ENCODE data around the gene HOXA9. TPM values are rescaled to one million over a fixed set of nuclear protein-coding genes. Genes with fewer than 3 reads are reported as not detected.

The HOXA9 gene
- total RNA-seq, 2 experiments from 2014 or later: not detected

GRCh38 chr7:27115221-27116026 lies 49.9 kb downstream of the HOXA9 start:
- H3K4me3 Mint-ChIP-seq: no peak overlapping the region
- no peak for ATAC-seq (ENCODE audit: low read depth)
- H3K27me3 Mint-ChIP-seq: peaks cover 11% of the 10 kb centered on the region
- no peaks in the 10 kb centered on the region for H3K36me3 Mint-ChIP-seq
- no peak overlapping the region for H3K27ac Mint-ChIP-seq
- H3K4me1 Mint-ChIP-seq: no peaks in the 10 kb centered on the region
- POLR2A ChIA-PET: no interaction called here
- no peak for DNase-seq
- no peaks in the 10 kb centered on the region for H3K9me3 Mint-ChIP-seq

- Mint-ChIP-seq H3K4me3 (no peak overlapping the region), H3K36me3 (no peaks in the 10 kb centered on the region), H3K27me3 (peaks cover 9% of the 10 kb centered on the region), H3K27ac (no peak overlapping the region), H3K9me3 (no peaks in the 10 kb centered on the region), H3K4me1 (no peaks in the 10 kb centered on the region)
- POLR2A ChIA-PET: no interaction called here
- DNase-seq (no peak), ATAC-seq (ENCODE audit: low read depth) (no peak)
These were observed 50.5 kb downstream of the HOXA9 start for GRCh38 chr7:27114881-27115220.

GRCh38 chr7:27113991-27114769 lies 51.2 kb downstream of the HOXA9 start:
- H3K9me3 Mint-ChIP-seq: no peaks in the 10 kb centered on the region
- H3K27ac Mint-ChIP-seq: no peak overlapping the region
- no peak overlapping the region for H3K4me3 Mint-ChIP-seq
- ATAC-seq (ENCODE audit: low read depth) (no peak), DNase-seq (no peak)
- H3K36me3 Mint-ChIP-seq: no peaks in the 10 kb centered on the region
- POLR2A ChIA-PET: no interaction called here
- peaks cover 8% of the 10 kb centered on the region for H3K27me3 Mint-ChIP-seq
- no peaks in the 10 kb centered on the region for H3K4me1 Mint-ChIP-seq

DNA sequence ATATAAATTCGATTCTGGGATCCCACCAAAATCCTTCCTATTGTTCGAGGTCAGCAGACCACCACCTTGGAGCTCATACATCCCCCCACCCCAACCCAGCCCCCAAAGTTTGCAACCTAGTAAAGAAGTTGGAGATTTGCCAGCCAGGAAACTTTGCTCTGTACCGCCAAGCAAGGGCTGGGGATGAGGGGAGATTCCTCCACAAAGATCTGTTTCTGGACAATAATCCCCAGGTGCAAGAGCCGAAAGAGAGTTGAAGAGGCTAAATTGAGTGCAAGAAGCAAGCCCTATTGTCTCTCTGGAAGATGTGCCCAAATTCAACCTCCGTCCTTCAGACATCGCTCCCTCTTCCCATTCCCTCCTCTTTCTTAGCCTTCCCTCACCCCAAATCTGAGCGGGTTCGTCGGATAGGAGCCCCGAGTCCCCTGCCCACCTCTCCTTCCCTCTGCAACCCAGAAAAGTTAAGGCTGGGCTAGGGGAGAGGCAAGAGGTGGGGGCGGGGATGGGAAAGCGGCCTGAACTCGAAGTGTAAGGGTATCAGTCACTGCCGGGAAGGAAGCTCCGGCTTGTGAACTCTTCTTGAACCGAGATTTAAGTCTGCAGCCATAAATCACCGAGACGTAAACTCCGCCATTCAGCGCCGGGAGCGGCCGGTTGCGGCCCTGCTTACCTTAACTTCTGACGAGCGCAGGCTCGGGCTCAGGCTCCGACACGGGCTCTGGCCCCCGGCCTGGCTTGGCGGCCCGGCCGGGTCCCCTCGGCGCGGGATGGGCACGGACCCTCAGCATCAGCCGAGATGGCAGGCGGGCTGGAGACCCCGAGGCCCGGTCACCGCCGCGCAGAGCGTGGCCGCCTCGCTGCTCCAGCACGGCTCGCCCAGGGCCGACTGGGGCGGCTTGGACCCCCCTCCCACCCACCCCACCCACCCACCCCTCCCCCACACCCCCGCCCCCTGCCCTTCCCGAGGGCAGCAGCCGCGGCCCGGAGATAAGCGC lies 52.1 kb downstream of the HOXA9 start:
- DNase-seq (no peak), ATAC-seq (ENCODE audit: low read depth) (no peak)
- no peak overlapping the region for H3K4me3 Mint-ChIP-seq
- POLR2A ChIA-PET: no interaction called here
- H3K27me3 Mint-ChIP-seq: peaks cover 5% of the 10 kb centered on the region
- no peak overlapping the region for H3K27ac Mint-ChIP-seq
- H3K9me3 Mint-ChIP-seq: no peaks in the 10 kb centered on the region
- no peaks in the 10 kb centered on the region for H3K36me3 Mint-ChIP-seq
- H3K4me1 Mint-ChIP-seq: no peaks in the 10 kb centered on the region

Small RNA genes lying within 50 kb of the gene (microRNA-seq; reads per million reads assigned to microRNA genes)
- 5.6 reads per million for gene MIR196B

Other genes with a start within 250 kb of the HOXA9 start
- gene HOXA1, start 69.5 kb downstream of the HOXA9 start, total RNA-seq: 1 to 10 TPM in 1 of 2 experiments, under 1 TPM in 1; 0.72 to 1.0 TPM
- gene HOXA2, start 62.9 kb downstream of the HOXA9 start, total RNA-seq: not detected
- gene HOXA4, start 34.8 kb downstream of the HOXA9 start, total RNA-seq: under 1 TPM; 0.17 to 0.53 TPM
- not detected for gene HOXA5, start 21.9 kb downstream of the HOXA9 start, total RNA-seq
- gene HOXA6, start 17.8 kb downstream of the HOXA9 start, total RNA-seq: not detected
- not detected for gene HOXA3, start 13.0 kb downstream of the HOXA9 start, total RNA-seq
- not detected for gene HOXA7, start 8.9 kb downstream of the HOXA9 start, total RNA-seq
- gene HOXA10, start 8.8 kb upstream of the HOXA9 start, total RNA-seq: not detected
- gene HOXA11, start 19.7 kb upstream of the HOXA9 start, total RNA-seq: not detected
- gene HOXA13, start 34.6 kb upstream of the HOXA9 start, total RNA-seq: not detected
- gene EVX1, start 77.3 kb upstream of the HOXA9 start, total RNA-seq: not detected

Data from activated naive CD8-positive, alpha-beta T cell treated with anti-CD3 and anti-CD28 coated beads, Interleukin-2, amount 10 ng/mL, durations not matched to agents 7 days and 5 days (primary cell).